GM23248 (cell line): ENCODE data around the gene FUT8.
"Not testable (repeated sequence)": the region's sequence is repeated elsewhere in the genome, so short reads cannot be mapped to it uniquely, and the experiment has no call there.

Source experiments
- EZH2 ChIP-seq: fragments of 200-600 bp; sonication (generic); IDR thresholded peaks from 2 replicates; pipeline ENCODE4 v1.6.1; 2018; ENCODE audit warnings: antibody characterized with exemption, mild to moderate bottlenecking; ENCODE audit not compliant: insufficient read depth, poor library complexity, severe bottlenecking
- EZH2phosphoT487 ChIP-seq: fragments of 200-600 bp; sonication (generic); IDR thresholded peaks from 2 replicates; pipeline ENCODE4 v1.6.1; 2018; ENCODE audit warnings: antibody characterized with exemption, moderate library complexity, mild to moderate bottlenecking, low read depth; ENCODE audit not compliant: insufficient read depth

DNA sequence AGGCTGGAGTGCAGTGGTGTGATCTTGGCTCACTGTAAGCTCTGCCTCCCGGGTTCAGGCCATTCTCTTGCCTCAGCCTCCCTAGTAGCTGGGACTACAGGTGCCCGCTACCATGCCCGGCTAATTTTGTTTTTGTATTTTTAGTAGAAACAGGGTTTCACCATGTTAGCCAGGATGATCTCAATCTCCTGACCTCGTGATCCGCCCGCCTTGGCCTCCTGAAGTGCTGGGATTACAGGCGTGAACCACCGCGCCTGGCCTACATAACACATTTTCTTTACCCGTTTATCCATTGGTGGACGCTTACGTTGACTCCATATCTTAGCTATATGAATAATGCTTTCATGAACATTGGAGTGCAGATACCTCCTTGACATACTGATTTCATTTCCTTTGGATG is 14.4 kb downstream of the FUT8 start:
- TF ChIP-seq EZH2, EZH2phosphoT487: not testable (repeated sequence)
